ENCODE data around the gene PXT1.

The PXT1 gene

GRCh38 chr6:36387440-36388303 is 55.0 kb downstream of the PXT1 start, which contains the start of gene ETV7:
Gene ETV7 (minus strand): TSS chr6:36387669. CDS start chr6:36387541, 128 bp downstream.
- no peak for DNase-seq

GRCh38 chr6:36386495-36387439 is 55.9 kb downstream of the PXT1 start:
- DNase-seq, result no peak

GRCh38 chr6:36384095-36384494 is 58.6 kb downstream of the PXT1 start:
- DNase-seq, result no peak

- DNase-seq, result no peak
These were observed 59.0 kb downstream of the PXT1 start for GRCh38 chr6:36383606-36384005.

- DNase-seq, result no peak
These were observed 59.7 kb downstream of the PXT1 start for GRCh38 chr6:36382976-36383375.

- DNase-seq, result no peak
These were observed 60.9 kb downstream of the PXT1 start for GRCh38 chr6:36381502-36382389.

GRCh38 chr6:36380166-36380565 is 62.5 kb downstream of the PXT1 start:
- DNase-seq, result no peak

GRCh38 chr6:36378936-36379335 is 63.7 kb downstream of the PXT1 start:
- no peak for DNase-seq

GRCh38 chr6:36378243-36378920 is 64.3 kb downstream of the PXT1 start:
- DNase-seq, result no peak

GRCh38 chr6:36377594-36377993 is 65.1 kb downstream of the PXT1 start:
- no peak for DNase-seq

GRCh38 chr6:36376742-36377141 is 65.9 kb downstream of the PXT1 start:
- DNase-seq, result no peak

- DNase-seq, result no peak
These were observed 66.5 kb downstream of the PXT1 start for GRCh38 chr6:36376183-36376582.

- DNase-seq, result no peak
These were observed 67.0 kb downstream of the PXT1 start for GRCh38 chr6:36375644-36376155.

GRCh38 chr6:36374972-36375371 is 67.7 kb downstream of the PXT1 start:
- no peak for DNase-seq

- no peak for DNase-seq
These were observed 68.5 kb downstream of the PXT1 start for GRCh38 chr6:36374194-36374593.

- no peak for DNase-seq
These were observed 69.2 kb downstream of the PXT1 start for GRCh38 chr6:36373368-36374019.

GRCh38 chr6:36372088-36372487 is 70.6 kb downstream of the PXT1 start:
- DNase-seq, result no peak

- DNase-seq, result no peak
These were observed 71.4 kb downstream of the PXT1 start for GRCh38 chr6:36371211-36371610.

- no peak for DNase-seq
These were observed 72.0 kb downstream of the PXT1 start for GRCh38 chr6:36370638-36371037.

GRCh38 chr6:36368921-36369865 is 73.5 kb downstream of the PXT1 start:
- no peak for DNase-seq
